Measurements from ENCODE around the gene SRD5A1. TPM values are rescaled to one million over a fixed set of nuclear protein-coding genes. Genes with fewer than 3 reads are reported as not detected.

Gene SRD5A1
- total and polyA plus RNA-seq, 2 experiments from 2014 or later: 18.9 to 20.2 TPM

- no peaks in the 10 kb centered on the region for H3K9me2 ChIP-seq (ENCODE audit: insufficient read depth)
- DNase-seq: no peak
- no peak overlapping the region for H3K4me2 ChIP-seq (ENCODE audit: unreplicated experiment)
- in situ Hi-C loops (cut with MboI): no loop called here
- H3F3A ChIP-seq (ENCODE audit: insufficient read depth): peaks cover 26% of the 10 kb centered on the region
- no peak overlapping the region for H3K4me3 ChIP-seq
- no peaks in the 10 kb centered on the region for H4K20me1 ChIP-seq (ENCODE audit: insufficient read depth)
- no peaks in the 10 kb centered on the region for H3K9me3 ChIP-seq (ENCODE audit: low read depth)
- H3K27me3 ChIP-seq (replicated peaks; ENCODE audit: insufficient read depth): no peaks in the 10 kb centered on the region
- no peaks in the 10 kb centered on the region for H3K36me3 ChIP-seq (ENCODE audit: low read depth)
- no peak overlapping the region for H3K27ac ChIP-seq
- TF ChIP-seq EZH2 (IDR thresholded peaks at IDR 0.05; ENCODE audit: insufficient read depth, poor library complexity, severe bottlenecking) (no peak), EZH2phosphoT487 (IDR thresholded peaks at IDR 0.05; ENCODE audit: insufficient read depth, low read depth) (no peak)
- WGBS, 2 experiments (ENCODE audit: low coverage in 1 of 2, low lambda C conversion rate in 2 of 2, missing lambda C conversion rate in 2 of 2): 77 to 80% methylated on average over 6 of the region's 6 CpGs
- H3K4me1 ChIP-seq (ENCODE audit: insufficient read depth): peaks cover 25% of the 10 kb centered on the region
- H3K79me2 ChIP-seq (ENCODE audit: insufficient read depth): no peaks in the 10 kb centered on the region
- H2AFZ ChIP-seq: no peak overlapping the region
- H3K9ac ChIP-seq: no peak overlapping the region
Observed at GRCh38 chr5:6707852-6708251, 74.6 kb downstream of the SRD5A1 start.

GRCh38 chr5:6708814-6709213, 75.6 kb downstream of the SRD5A1 start:
- Histone ChIP-seq H3K36me3 (ENCODE audit: low read depth) (no peaks in the 10 kb centered on the region), H3K4me2 (ENCODE audit: unreplicated experiment) (no peak overlapping the region), H3F3A (ENCODE audit: insufficient read depth) (peaks cover 22% of the 10 kb centered on the region), H3K4me1 (ENCODE audit: insufficient read depth) (peaks cover 21% of the 10 kb centered on the region), H3K79me2 (ENCODE audit: insufficient read depth) (no peaks in the 10 kb centered on the region), H3K27me3 (replicated peaks; ENCODE audit: insufficient read depth) (no peaks in the 10 kb centered on the region), H3K9me2 (ENCODE audit: insufficient read depth) (no peaks in the 10 kb centered on the region), H3K4me3 (no peak overlapping the region), H3K9ac (no peak overlapping the region), H2AFZ (no peak overlapping the region), H4K20me1 (ENCODE audit: insufficient read depth) (no peaks in the 10 kb centered on the region), H3K27ac (no peak overlapping the region), H3K9me3 (ENCODE audit: low read depth) (no peaks in the 10 kb centered on the region)
- in situ Hi-C loops (cut with MboI): no loop called here
- WGBS, 2 experiments (ENCODE audit: low coverage in 1 of 2, low lambda C conversion rate in 2 of 2, missing lambda C conversion rate in 2 of 2): 46 to 50% methylated on average over 1 of the region's 1 CpG
- no peak for TF ChIP-seq EZH2 (IDR thresholded peaks at IDR 0.05; ENCODE audit: insufficient read depth, poor library complexity, severe bottlenecking)
- no peak for TF ChIP-seq EZH2phosphoT487 (IDR thresholded peaks at IDR 0.05; ENCODE audit: insufficient read depth, low read depth)
- no peak for DNase-seq

GRCh38 chr5:6710070-6710469, 76.8 kb downstream of the SRD5A1 start:
- Histone ChIP-seq H3F3A (ENCODE audit: insufficient read depth) (peaks cover 17% of the 10 kb centered on the region), H3K27ac (no peak overlapping the region), H3K9me3 (ENCODE audit: low read depth) (no peaks in the 10 kb centered on the region), H3K4me1 (ENCODE audit: insufficient read depth) (peaks cover 8% of the 10 kb centered on the region), H2AFZ (no peak overlapping the region), H3K36me3 (ENCODE audit: low read depth) (no peaks in the 10 kb centered on the region), H3K79me2 (ENCODE audit: insufficient read depth) (peaks cover 5% of the 10 kb centered on the region), H4K20me1 (ENCODE audit: insufficient read depth) (no peaks in the 10 kb centered on the region), H3K9ac (no peak overlapping the region), H3K4me2 (ENCODE audit: unreplicated experiment) (no peak overlapping the region), H3K27me3 (replicated peaks; ENCODE audit: insufficient read depth) (no peaks in the 10 kb centered on the region), H3K9me2 (ENCODE audit: insufficient read depth) (no peaks in the 10 kb centered on the region), H3K4me3 (no peak overlapping the region)
- TF ChIP-seq EZH2phosphoT487 (IDR thresholded peaks at IDR 0.05; ENCODE audit: insufficient read depth, low read depth): no peak
- no peak for TF ChIP-seq EZH2 (IDR thresholded peaks at IDR 0.05; ENCODE audit: insufficient read depth, poor library complexity, severe bottlenecking)
- in situ Hi-C loops (cut with MboI): no loop called here
- DNase-seq: no peak
- WGBS, 2 experiments (ENCODE audit: low coverage in 1 of 2, low lambda C conversion rate in 2 of 2, missing lambda C conversion rate in 2 of 2): 83% methylated on average over 5 of the region's 5 CpGs

- H3K4me3 ChIP-seq: no peak overlapping the region
- no peaks in the 10 kb centered on the region for H3K36me3 ChIP-seq (ENCODE audit: low read depth)
- in situ Hi-C loops (cut with MboI): no loop called here
- H3K79me2 ChIP-seq (ENCODE audit: insufficient read depth): peaks cover 12% of the 10 kb centered on the region
- peaks cover 17% of the 10 kb centered on the region for H3F3A ChIP-seq (ENCODE audit: insufficient read depth)
- no peaks in the 10 kb centered on the region for H3K27me3 ChIP-seq (replicated peaks; ENCODE audit: insufficient read depth)
- H3K4me2 ChIP-seq (ENCODE audit: unreplicated experiment): no peak overlapping the region
- DNase-seq: no peak
- no peaks in the 10 kb centered on the region for H3K9me3 ChIP-seq (ENCODE audit: low read depth)
- no peak overlapping the region for H2AFZ ChIP-seq
- peaks cover 12% of the 10 kb centered on the region for H3K4me1 ChIP-seq (ENCODE audit: insufficient read depth)
- H3K9ac ChIP-seq: no peak overlapping the region
- WGBS, 2 experiments (ENCODE audit: low coverage in 1 of 2, low lambda C conversion rate in 2 of 2, missing lambda C conversion rate in 2 of 2): 81 to 84% methylated on average over 13 of the region's 13 CpGs
- H4K20me1 ChIP-seq (ENCODE audit: insufficient read depth): no peaks in the 10 kb centered on the region; the same call in 1 of the 2 replicates
- no peak for TF ChIP-seq EZH2 (IDR thresholded peaks at IDR 0.05; ENCODE audit: insufficient read depth, poor library complexity, severe bottlenecking)
- TF ChIP-seq EZH2phosphoT487 (IDR thresholded peaks at IDR 0.05; ENCODE audit: insufficient read depth, low read depth): no peak
- no peaks in the 10 kb centered on the region for H3K9me2 ChIP-seq (ENCODE audit: insufficient read depth)
- no peak overlapping the region for H3K27ac ChIP-seq
Observed at GRCh38 chr5:6710551-6711318, 77.5 kb downstream of the SRD5A1 start.
